Measurements from ENCODE around the gene PRKN. TPM values are rescaled to one million over a fixed set of nuclear protein-coding genes. Genes with fewer than 3 reads are reported as not detected.

Gene PRKN
- total and polyA plus RNA-seq, 9 donors, result 3.0 to 15.0 (median 9.2) TPM

DNA sequence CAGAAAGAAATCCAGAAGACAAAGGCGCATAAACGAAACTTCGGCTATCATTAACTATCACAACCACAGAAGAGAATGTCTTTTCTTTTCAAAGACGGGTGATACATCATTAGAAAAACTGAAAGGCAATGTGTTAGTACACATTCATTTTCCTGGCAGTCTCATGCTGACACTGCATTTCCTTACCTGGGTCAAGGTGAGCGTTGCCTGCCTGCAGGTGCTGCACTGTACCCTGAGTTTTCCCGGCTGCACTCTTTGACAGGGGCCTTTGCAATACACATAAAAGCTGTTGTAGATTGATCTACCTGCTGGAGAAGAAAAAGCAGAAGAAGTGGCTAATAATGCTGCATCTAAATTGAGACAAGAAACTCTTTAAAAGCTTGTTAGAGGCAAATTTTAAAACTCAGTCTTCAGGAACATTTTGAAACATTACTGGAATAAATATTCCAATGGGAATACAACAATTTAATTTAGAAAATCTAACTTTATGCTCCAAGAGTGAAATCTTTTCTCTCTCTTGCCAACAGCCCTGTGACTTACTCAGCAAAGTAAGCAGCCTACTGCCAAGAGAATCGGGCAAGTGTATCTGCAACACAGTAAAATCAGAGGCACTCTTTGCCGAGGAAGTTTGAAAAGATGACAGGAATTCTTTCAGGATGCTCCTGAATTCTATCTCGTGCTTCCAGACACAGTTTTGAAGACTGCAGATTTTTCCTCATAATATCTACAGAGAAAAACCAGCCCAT, 526.4 kb downstream of the PRKN start:
- peaks cover 3% of the 10 kb centered on the region for H3K4me1 ChIP-seq (ENCODE audit: insufficient read depth)
- TF ChIP-seq POLR2A (IDR thresholded peaks at IDR 0.05), result no peak
- no peak for TF ChIP-seq EP300 (IDR thresholded peaks at IDR 0.05)
- no peak for DNase-seq
- H3K36me3 ChIP-seq, result no peaks in the 10 kb centered on the region
- intact Hi-C loops (cut with DNase I), result no loop called here
- H3K9me3 ChIP-seq, result no peaks in the 10 kb centered on the region
- WGBS, 3 donors, result 72 to 84% (median 76%) methylated on average over 9 of the region's 9 CpGs
- H3K27me3 ChIP-seq, result no peaks in the 10 kb centered on the region
- H3K27ac ChIP-seq, result no peak overlapping the region
- no peak overlapping the region for H3K4me3 ChIP-seq

DNA sequence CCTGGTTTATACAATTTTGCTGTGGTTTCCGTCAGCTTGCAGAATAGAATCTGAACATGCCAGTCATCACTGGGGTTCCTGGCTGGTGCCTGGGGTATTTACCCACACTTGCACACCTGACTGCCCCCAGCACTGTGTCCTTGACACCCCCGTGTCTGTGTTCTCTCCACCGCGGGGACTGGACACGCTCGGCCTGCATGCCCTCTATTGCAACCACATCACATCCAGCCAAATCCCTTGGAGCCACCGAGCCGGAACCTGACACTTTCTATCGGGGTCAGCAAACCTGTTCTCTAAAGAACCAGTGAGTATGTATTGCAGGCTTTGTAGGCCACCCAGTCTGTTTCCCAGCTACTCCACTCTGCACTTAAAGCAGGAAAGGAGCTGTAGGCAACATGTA, 527.5 kb downstream of the PRKN start:
- H3K27ac ChIP-seq, result no peak overlapping the region
- H3K36me3 ChIP-seq, result no peaks in the 10 kb centered on the region
- intact Hi-C loops (cut with DNase I), result no loop called here
- no peak for TF ChIP-seq POLR2A (IDR thresholded peaks at IDR 0.05)
- TF ChIP-seq, protein P1, sequence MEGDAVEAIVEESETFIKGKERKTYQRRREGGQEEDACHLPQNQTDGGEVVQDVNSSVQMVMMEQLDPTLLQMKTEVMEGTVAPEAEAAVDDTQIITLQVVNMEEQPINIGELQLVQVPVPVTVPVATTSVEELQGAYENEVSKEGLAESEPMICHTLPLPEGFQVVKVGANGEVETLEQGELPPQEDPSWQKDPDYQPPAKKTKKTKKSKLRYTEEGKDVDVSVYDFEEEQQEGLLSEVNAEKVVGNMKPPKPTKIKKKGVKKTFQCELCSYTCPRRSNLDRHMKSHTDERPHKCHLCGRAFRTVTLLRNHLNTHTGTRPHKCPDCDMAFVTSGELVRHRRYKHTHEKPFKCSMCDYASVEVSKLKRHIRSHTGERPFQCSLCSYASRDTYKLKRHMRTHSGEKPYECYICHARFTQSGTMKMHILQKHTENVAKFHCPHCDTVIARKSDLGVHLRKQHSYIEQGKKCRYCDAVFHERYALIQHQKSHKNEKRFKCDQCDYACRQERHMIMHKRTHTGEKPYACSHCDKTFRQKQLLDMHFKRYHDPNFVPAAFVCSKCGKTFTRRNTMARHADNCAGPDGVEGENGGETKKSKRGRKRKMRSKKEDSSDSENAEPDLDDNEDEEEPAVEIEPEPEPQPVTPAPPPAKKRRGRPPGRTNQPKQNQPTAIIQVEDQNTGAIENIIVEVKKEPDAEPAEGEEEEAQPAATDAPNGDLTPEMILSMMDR (IDR thresholded peaks at IDR 0.05), result no peak
- no peak for TF ChIP-seq EP300 (IDR thresholded peaks at IDR 0.05)
- H3K9me3 ChIP-seq, result no peaks in the 10 kb centered on the region
- WGBS, 3 donors, result 94 to 96% (median 95%) methylated on average over 9 of the region's 9 CpGs
- no peak for DNase-seq
- no peak overlapping the region for H3K4me3 ChIP-seq
- peaks cover 3% of the 10 kb centered on the region for H3K4me1 ChIP-seq (ENCODE audit: insufficient read depth)
- H3K27me3 ChIP-seq, result no peaks in the 10 kb centered on the region

DNA sequence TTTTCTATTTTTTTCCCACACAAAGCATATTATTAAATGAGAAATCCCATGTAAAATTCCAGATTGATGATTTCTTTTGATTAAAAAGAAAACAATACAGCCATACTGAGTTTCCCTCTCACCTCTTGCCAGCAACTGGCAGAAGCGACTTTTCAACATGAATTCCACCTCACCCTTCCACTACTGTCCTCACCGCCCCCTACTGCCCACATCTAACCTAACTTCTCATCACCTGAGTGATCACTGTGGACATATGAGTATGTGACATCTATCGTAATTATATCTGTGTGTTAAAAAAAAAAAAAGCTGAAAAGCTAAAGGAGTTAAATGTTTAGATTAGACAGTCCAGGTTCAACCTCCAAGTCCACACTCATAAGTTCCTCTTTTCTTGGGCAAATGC, 528.6 kb downstream of the PRKN start:
- no peak for DNase-seq
- TF ChIP-seq, protein P1 (IDR thresholded peaks at IDR 0.05), result no peak
- TF ChIP-seq POLR2A (IDR thresholded peaks at IDR 0.05) (no peak), EP300 (IDR thresholded peaks at IDR 0.05) (no peak)
- 94 to 97% (median 95%) methylated on average over 3 of the region's 3 CpGs for WGBS, 3 donors
- Histone ChIP-seq H3K36me3 (no peaks in the 10 kb centered on the region), H3K4me1 (ENCODE audit: insufficient read depth) (peaks cover 3% of the 10 kb centered on the region), H3K9me3 (no peaks in the 10 kb centered on the region), H3K27me3 (no peaks in the 10 kb centered on the region), H3K27ac (no peak overlapping the region), H3K4me3 (no peak overlapping the region)
- intact Hi-C loops (cut with DNase I), result no loop called here

DNA sequence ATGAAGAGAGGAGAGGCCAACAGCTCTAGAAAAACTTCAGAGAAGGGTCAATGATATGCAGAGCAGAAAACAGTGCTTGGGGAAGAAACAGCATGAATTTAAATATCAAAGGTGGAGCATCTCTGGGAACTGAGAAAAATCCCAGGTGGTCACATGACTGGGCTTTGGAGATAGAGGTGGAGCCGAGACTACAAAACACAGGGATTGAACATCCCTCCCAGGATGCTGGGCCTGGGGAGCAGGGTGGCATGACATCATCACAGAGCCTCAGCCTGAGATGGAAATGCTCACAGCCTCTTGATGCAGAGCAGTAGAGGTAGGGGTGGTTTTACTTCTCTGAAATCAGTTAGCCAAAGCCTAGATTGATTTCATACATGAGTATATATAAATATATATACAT, 529.5 kb downstream of the PRKN start:
- no peak for DNase-seq
- intact Hi-C loops (cut with DNase I), result no loop called here
- no peaks in the 10 kb centered on the region for H3K27me3 ChIP-seq
- H3K36me3 ChIP-seq, result no peaks in the 10 kb centered on the region
- no peak overlapping the region for H3K4me3 ChIP-seq
- TF ChIP-seq POLR2A (IDR thresholded peaks at IDR 0.05), result no peak
- TF ChIP-seq, protein P1 (IDR thresholded peaks at IDR 0.05), result no peak
- TF ChIP-seq EP300 (IDR thresholded peaks at IDR 0.05), result no peak
- 91 to 100% (median 92%) methylated on average over 1 of the region's 1 CpG for WGBS, 3 donors
- H3K27ac ChIP-seq, result no peak overlapping the region
- peaks cover under 1% of the 10 kb centered on the region for H3K4me1 ChIP-seq (ENCODE audit: insufficient read depth)
- no peaks in the 10 kb centered on the region for H3K9me3 ChIP-seq

DNA sequence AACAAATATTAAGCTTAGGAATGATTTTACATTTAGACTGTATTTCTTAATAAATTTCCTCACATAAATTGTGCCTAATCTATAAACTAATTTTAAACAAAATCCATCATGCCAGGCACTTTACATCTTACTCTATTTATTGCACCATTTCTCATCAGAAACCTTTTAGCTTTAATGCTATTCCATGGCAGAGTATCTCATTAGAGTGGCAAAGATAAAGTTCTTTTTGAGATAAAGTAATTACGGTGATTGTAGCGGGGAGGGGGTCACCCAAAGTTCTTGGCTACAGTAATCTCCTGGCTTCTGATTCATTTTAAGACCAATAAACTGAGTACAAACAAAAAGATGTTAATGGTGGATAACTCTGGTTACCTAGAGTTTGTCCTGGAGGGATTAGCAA, 532.1 kb downstream of the PRKN start:
- DNase-seq, result no peak
- intact Hi-C loops (cut with DNase I), result no loop called here
- Histone ChIP-seq H3K4me3 (no peak overlapping the region), H3K4me1 (ENCODE audit: insufficient read depth) (no peaks in the 10 kb centered on the region), H3K27ac (no peak overlapping the region), H3K9me3 (no peaks in the 10 kb centered on the region), H3K27me3 (no peaks in the 10 kb centered on the region), H3K36me3 (no peaks in the 10 kb centered on the region)
- TF ChIP-seq, protein P1 (IDR thresholded peaks at IDR 0.05), result no peak
- TF ChIP-seq POLR2A (IDR thresholded peaks at IDR 0.05), result no peak
- no peak for TF ChIP-seq EP300 (IDR thresholded peaks at IDR 0.05)
- 70 to 78% (median 76%) methylated on average over 2 of the region's 2 CpGs for WGBS, 3 donors
